NOMO-1 treated with dmso at 0.1 percent for 144 hours (cell line): ENCODE measurements around the gene LSMEM2.
"Not testable (repeated sequence)": the region's sequence is repeated elsewhere in the genome, so short reads cannot be mapped to it uniquely, and the experiment has no call there.

ENCODE experiments used
- DNase-seq: peaks from one replicate; lab custom pipeline; 2025; ENCODE audit not compliant: unreplicated experiment; lab: John Stamatoyannopoulos, UW

LSMEM2 gene

DNA sequence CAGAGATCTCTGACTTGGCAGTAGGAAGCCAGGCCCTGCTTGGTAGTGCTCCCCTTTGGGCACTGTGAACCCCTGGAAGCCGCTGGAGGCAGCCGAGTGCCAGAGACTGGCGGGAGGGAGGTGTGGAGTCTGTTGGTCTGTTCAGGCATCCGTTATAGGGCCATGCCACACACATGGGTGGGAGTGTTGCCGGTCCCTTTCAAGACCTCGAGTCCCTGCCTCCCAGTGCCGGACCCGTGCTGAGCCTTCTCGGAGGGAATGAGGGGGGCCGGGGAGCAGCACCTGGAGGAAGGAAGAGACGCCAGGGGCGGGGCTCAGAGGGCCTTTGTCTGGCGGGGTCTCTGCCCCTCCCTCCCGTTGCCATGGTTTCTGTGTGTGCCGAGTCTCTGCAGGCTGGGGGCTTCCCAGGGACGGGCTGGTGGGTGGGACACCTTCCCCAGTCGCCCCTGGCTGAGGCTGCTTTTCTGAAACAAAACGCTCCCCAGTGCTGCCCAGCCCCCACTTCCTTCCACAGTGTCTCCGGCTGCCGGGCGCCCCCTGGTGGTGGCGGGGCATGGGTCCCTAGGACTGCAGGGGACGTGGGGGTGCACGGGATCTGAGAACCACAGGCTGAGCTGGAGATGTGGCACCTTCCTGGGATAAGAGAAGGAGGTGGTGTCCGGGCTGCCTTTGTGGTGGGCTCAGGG, 32.9 kb upstream of the LSMEM2 start:
- DNase-seq, result peak; percentile 66

DNA sequence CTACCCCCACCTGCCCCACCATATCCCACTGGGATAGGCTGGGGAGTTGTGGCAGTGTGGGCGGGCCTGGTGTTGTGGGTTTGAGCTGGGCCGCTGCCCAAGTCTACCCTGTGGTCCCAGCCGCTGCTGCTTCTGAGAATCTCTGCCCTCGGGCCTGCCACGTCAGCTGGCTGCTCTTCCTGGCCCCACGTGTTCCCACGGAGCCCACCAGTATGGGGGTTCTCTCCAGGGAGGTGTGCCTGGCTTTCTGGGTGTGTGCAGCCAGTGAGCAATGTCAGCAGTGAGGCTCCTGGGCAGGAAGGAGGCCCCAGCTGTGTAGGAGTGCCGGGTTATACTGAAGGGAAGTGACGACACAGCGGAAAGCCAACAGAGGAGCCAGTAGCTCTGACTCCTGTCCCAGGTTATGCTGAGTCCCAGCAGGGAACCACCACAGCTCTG, 32.4 kb upstream of the LSMEM2 start:
- no peak for DNase-seq

DNA sequence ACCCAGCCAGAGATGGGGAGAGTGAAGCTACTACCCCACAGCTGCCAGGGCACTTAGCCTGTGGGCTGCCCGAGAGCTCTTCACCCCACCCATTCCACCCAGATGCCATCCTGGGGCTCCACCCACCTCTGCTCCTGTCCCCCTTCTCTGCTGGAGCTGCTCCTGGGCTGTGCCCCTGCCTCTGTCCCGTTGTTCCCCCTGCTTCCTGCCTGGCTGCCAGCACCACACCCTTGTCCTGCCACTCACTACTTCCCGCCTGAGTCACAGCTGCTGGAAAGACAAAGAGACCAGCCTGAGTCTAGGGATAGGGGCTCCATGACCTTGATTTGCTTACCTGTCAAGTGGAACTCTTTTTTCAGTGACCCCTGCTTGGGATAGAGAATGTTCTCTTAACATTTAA, 30.5 kb upstream of the LSMEM2 start:
- no peak for DNase-seq

DNA sequence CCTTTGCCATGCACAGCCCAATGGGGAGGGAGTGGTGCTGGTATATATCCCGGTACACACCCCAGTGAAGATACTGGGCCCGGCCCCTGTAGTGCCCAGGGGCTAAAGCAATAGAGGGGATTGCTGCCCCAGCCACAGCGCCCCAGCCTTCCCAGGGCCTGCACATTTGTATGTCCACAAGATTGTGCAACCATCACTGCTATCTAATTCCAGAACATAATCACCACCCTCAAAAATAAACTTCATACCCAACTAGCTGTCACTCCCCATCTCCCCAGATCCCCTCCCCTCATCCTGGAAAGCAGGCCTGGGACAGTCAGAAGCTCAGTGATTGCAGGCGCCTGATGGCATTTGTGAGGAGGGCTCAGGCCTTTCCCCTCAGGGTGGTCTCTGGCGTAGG, 29.4 kb upstream of the LSMEM2 start:
- no peak for DNase-seq

DNA sequence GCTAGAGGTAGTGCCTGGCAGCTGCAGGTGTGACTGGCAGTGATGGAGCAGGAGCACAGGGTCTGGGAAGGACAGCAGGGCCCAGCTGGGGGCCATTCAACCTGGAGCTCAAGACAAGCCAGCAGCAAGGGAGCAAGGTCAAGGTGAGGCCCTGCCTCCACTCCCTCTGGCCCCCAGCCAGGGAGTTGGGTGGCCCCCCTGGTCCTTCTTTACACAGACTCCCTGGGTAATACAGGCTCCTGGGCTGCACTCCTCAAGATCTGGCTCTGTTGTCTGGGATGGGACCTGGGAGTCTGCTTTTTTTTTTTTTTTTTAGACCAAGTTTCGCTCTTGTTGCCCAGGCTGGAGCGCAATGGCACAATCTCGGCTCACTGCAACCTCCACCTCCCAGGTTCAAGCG, 28.4 kb upstream of the LSMEM2 start:
- no peak for DNase-seq

DNA sequence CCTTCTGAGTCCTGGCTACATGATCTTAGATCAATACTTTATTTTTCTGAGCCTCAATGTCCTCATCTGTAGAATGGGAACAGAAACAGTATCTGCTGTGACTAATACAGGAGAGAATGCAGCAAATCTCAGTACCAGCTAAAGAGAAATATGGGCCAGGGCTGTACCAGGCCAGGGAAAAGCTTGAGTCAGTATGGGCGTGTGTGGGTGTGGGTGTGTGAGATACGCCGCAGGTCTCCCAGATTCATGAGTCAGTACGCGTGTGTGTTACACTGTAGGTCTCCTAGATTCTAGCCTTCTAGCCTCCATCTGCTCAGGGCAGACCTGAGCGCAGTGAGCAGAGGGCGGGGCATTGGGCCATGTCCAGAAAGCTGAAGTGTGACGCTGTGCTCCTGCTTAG, 27.7 kb upstream of the LSMEM2 start:
- DNase-seq, result no peak

DNA sequence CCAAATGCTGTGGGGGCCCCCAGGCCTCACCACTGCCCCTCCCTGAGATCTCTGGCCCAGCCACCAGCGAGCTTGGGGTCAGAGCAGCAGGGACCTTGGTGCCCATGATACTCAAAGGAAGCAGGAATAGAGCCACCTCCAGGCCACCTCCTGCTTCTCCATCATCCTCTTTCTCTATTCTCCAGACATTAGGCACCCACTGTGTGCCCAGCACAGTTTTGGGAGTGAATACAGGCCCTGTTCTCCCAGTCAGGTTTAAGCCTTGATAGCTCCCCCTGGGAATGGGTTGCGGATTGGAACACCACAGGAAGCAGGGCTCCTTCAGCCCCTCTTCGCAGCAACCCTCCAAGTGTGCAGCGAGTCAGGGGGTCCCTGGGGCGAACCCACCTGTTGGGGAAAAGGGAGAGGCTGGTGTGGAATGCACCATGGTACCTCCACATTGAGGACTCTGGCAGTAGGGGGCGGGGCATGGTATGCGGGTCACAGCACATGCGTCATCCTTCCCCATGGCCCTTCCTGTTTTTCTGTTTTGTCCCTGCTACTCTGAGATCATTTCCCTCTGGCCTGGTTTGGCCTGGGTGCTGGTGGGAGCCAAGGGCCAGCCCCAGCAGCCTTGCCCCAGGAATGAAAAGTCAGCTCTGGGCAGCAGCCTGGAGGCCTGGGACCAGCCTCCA, 24.2 kb upstream of the LSMEM2 start:
- DNase-seq, result no peak

DNA sequence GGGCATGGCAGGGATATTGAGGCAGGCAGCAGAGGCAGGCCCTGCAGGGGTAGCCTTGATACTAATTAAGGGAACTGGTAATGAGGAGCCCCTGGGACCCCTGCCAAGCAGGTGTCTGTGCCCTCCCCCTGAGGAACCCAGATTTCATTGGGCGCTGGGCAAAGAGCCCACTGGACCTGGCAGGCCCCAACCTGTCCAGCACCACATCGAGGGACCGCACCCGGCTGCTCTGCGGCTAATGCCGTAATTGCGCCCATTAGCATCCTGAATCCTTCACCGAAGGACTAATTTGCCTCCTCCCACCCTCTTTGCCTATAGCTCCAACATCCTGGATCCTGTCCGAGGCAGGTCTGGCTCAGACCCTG, 23.7 kb upstream of the LSMEM2 start:
- no peak for DNase-seq

DNA sequence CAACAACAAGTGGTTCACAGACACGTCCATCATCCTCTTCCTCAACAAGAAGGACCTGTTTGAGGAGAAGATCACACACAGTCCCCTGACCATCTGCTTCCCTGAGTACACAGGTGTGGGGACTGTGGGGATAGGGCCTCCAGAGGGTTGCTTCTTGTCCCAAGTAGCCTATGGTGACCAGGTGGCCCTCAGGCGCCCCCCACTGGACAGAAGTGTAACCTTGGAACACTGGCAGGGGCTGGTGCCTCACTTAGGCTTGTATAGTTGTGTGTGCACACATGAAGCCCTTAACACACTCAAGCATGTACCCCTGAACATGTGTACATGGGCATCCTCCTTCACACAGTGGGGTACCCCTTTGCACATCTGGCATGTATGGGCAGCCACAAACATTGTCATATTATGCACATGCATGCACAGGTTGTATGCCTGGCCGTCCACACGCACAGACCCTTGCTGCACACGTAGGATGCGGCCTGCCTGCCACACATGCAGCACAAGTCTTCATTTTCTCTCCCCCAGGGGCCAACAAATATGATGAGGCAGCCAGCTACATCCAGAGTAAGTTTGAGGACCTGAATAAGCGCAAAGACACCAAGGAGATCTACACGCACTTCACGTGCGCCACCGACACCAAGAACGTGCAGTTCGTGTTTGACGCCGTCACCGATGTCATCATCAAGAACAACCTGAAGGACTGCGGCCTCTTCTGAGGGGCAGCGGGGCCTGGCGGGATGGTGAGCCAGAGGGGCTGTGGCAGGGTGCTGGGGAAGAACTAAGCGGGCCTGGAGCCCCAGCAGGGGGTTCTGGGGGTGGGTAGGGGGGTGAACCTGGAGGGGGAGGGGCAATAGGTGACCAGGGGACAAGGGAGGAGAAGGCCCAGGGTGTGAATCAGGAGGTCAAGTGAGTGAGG, 21.7 kb upstream of the LSMEM2 start:
- DNase-seq, result no peak

DNA sequence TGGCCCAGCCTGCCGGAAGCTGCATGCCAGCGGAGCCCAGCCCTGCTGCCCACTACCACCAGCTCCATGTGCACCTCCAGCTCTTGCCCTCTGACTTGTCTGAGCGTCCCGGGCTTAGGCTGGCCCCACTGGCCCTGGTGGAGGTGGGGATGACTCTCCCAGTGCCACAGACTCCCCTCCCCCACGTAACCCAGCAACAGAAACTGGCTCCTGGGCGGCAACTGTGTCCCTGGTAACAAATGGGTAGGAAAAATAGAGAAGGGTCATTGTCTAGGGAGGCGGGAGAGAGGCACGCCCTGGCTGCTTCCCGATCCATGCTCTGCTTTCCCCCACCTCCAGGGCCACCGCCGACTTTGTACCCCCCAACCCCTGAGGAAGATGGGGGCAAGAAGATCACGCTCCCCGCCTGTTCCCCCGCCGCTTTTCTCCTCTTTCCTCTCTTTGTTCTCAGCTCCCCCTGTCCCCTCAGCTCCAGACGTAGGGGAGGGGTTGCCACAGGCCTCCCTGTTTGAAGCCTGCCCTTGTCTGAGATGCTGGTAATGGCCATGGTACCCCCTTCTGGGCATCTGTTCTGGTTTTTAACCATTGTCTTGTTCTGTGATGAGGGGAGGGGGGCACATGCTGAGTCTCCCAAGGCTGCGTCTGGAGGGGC, 20.7 kb upstream of the LSMEM2 start:
- DNase-seq, result no peak

DNA sequence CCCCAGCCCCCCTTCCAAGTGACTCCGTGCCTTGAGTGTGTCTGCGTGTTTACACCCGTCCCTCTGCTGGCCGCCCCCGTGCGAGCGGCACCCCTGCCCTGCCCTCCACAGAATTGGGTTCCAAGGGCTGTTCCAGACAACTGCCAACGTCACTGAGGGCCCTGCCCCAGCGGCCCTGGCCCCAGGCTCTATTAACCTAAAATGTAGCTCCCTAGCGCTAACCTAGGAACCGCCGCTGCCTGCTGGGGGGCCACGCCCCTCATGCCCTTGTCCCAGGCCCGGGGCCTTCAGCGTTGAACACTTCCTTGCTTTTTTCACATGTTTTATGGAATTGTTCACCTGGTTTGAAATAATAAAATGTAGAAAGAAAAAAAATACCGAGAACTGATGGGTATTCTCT, 19.9 kb upstream of the LSMEM2 start:
- no peak for DNase-seq

DNA sequence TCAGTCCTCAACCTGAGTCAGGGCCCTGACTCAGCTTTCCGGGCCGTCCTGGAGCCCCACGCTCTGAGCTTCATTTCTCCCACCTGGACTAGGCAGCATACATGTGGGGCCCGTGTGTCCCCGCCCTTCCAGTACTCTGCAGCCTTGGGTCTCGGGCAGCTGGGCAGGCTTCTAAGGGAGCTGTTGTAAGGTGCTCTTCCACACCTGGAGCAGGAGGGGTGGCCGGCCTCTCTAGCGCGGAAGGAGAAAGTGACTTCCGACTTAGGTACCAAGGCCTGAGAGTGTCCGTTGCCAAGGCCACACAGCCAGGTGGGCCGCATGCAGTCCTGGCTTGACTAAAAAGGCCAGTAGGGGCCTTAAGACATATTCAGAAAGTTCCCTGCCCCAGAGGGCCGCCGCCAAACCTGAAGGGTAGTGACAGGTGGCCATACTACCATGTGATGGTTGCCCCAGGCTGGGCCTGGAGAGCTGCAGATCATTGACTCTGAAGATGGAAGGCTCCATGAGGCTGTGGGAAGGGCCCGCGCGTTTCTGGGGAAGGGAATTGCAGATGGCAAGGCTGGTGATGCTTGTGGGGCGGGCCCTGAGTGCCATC, 19.4 kb upstream of the LSMEM2 start:
- no peak for DNase-seq

DNA sequence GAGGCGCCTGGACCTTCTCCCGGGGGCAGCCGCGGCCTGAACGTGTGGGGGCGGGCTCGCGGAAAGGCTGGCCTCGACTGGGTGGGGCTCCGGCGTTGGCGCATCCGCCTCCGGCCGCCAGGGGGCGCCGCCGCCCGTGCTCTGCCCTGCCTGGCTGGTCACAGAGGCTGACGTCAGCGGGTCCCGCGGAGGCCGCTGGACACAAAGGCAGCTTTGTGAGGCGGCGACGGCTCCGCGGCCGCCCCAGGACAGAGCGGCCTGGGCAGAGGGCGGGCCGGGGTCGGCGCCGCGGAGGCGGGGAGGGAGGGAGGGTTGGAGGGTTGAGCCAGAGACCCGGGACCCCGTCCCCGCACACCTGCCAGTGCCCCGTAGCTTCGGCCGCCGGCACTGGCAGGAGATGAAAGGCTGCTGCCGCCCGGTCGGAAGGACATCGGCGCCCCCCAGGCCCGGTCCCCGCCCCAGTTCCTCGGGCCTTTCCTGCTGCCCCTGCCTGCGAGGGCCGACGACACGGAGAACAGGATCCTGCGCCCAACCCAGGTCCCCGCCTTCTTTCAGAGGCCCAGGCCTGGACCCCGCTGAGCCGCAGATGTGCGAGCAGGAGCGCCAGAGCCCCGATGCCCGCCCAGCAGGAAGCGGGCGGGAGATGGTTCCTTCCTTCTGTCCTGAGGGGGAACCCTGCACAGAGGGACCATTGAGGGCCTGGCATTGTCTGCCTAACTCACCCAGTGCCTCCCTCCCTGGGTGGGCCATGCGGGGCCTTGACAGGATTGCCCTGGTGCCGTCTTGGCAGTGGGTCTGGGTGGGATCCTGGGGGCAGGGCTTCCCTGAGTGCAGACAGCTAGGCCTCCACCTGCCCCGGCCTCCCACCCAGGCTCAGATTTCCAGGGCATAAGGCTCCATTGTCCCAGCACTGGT, 18.6 kb upstream of the LSMEM2 start:
- DNase-seq, result peak; percentile 64

DNA sequence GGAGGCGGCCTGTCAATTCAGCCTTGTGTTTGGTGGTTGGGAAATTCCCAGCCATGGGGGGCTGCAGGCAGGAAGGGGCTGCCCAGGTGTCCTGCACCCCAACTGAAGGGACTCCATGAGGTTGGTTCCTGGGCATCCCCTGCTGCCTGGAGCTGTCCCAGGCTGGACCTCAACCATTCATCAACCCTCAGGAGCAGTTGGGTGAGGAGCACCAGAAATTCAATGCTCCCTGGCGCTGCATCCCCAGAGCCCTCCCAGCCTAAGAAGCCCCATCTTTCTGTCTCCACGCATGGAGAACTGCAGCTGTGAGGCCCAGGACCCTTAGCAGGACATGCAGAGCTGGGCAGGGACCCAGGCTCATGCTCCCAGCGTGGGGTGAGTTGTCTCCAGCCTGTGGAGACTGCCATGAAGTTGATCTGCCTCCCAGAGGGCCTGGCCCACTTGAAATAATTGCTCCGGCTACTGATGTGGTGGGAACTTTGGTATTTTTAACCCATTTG, 17.9 kb upstream of the LSMEM2 start:
- no peak for DNase-seq

DNA sequence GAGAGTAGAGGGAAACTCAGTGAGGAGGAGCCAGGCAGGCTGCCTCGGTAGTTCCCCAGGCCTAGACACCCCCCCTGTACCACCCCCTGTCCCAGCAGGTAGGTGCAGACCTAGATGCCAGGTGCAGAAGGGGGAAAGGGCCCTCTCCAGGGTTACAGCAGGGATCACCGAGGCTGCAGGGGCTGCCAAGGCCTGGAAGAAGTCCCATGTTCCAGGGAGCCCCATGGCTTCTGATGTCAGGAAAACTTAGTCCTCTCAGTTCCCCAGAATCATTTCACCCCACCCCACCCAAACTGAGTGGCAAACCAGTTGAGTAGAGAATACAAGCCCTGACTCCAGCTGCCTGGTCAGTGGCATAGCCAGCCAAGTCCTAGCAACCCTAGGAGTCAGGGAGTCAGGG, 17.4 kb upstream of the LSMEM2 start:
- DNase-seq, result no peak

DNA sequence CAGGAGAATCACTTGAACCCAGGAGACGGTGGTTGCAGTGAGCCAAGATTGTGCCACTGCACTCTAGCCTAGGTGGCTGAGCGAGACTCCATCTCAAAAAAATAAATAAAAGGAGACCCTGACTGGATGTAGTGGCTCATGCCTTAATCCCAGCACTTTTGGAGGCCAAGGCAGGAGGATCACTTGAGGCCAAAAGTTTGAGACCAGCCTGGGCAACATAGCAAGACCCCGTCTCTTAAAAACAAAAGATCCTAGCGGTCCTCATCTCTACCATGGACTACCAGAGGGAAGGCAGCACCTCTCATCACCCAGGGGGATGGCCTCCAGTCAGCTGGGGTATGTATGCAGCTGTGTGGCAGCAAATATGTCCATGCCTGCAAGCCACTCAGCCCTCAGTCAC, 16.7 kb upstream of the LSMEM2 start:
- not testable (repeated sequence) for DNase-seq

DNA sequence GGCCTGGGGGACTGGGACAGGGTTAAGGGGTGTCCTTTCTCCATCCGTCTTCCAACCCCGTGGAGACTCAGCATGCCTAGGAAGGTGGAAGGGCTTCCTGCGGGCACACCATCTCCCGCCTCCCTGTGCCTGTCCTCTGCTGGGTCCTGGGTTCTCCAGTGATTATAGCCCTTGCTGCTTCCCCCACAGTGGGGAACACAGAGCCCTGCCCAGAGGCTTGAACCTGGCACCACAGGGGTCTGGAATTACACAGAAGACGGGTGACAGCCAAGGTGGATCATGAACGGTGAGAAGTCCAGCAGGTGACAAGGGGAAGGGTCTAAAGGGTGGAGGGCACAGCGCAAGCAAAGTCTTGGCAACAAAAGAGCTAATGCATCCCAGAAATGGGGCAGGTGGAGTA, 16.1 kb upstream of the LSMEM2 start:
- no peak for DNase-seq

DNA sequence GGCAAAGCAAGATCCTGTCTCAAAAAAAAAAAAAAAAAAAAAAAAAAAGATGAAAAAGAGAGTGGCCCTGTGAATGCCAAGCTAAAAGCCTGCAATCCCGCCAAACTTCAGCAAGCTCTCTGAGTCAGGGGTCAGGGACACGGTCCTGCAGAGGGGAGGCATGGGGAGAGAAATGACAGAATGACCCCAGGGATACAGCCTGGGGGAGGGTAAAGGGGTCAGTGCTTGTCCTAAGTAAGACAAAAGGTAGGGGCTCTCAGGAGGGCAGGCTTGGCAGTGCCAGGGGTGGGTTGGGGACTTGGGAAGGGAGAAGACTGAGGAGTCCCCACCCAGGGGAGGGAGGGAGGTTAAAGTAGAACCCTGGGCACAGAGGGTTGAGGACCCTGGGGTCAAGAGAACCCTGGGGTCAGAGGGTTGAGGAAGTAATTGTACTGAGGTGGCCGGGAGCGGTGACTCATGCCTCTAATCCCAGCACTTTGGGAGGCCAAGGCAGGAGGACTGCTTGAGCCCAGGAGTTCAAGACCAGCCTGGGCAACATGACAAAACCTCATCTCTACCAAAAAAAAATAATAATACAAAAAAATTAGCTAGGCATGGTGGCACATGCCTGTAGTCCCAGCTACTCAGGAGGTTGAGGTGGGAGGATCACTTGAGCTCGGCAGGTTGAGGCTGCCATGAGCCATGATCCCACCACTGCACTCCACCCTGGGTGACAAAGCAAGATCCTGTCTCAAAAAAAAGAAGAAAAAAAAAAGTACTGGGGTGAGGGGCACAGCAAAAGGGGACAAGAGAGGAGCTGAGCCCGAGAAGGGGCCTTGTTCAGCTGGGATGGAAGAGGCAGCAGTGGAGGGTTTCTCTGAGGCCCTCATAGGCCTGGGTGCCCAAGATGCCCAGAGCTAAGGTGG, 15.2 kb upstream of the LSMEM2 start:
- no peak for DNase-seq
